CD4-positive, alpha-beta memory T cell (primary cell): Measurements from ENCODE around the gene MSMO1. TPM values are rescaled to one million over a fixed set of nuclear protein-coding genes. Genes with fewer than 3 reads are reported as not detected.

Experiments used
- CTCF ChIA-PET: fragments of 350-600 bp; sonication (Branson Sonifier 250); formaldehyde crosslinking; loops from one replicate; lab custom pipeline; 2021; ENCODE audit warnings: inconsistent platforms; ENCODE audit not compliant: partially characterized antibody; lab: Charles Lee
- POLR2A ChIA-PET: fragments of 350-600 bp; sonication (Branson Sonifier 250); formaldehyde crosslinking; loops from one replicate; lab custom pipeline; 2021; ENCODE audit not compliant: partially characterized antibody; lab: Charles Lee
- DNase-seq, 5 donors: peaks; one replicate each; pipeline versions ENCODE4 v3.0.0 to v3.0.0-alpha.2; 2020 to 2022; ENCODE audit warnings: mixed read lengths in 1 of 5
- H3K27ac ChIP-seq: one replicate; pipeline ENCODE4 v1.7.0; 2013; ENCODE audit warnings: low read depth, low read length
- H3K27me3 ChIP-seq: 2 replicates; pipeline ENCODE4 v1.7.0; 2013; ENCODE audit warnings: mild to moderate bottlenecking, low read length, moderate library complexity; ENCODE audit not compliant: insufficient read depth
- H3K36me3 ChIP-seq: 2 replicates; pipeline ENCODE4 v1.7.0; 2013; ENCODE audit warnings: mild to moderate bottlenecking, low read length, moderate library complexity; ENCODE audit not compliant: insufficient read depth
- H3K4me1 ChIP-seq: 2 replicates; pipeline ENCODE4 v1.7.0; 2013; ENCODE audit warnings: mild to moderate bottlenecking, low read length, moderate library complexity; ENCODE audit not compliant: insufficient read depth
- H3K4me3 ChIP-seq, 2 donors: one replicate each; pipeline ENCODE4 v1.7.0; 2013; ENCODE audit warnings: low read length in 2 of 2, mild to moderate bottlenecking in 1 of 2
- H3K9me3 ChIP-seq, 2 donors: one replicate each; pipeline ENCODE4 v1.7.0; 2013; ENCODE audit warnings: low read length in 2 of 2, control low read depth in 1 of 2; ENCODE audit not compliant: control insufficient read depth in 1 of 2
- H3K27ac Mint-ChIP-seq, 7 donors: one replicate each; pipeline ENCODE4 v1.8.0; 2020 to 2021; ENCODE audit warnings: mixed read lengths in 7 of 7, mild to moderate bottlenecking in 6 of 7, inconsistent platforms in 3 of 7, moderate library complexity in 3 of 7
- H3K27me3 Mint-ChIP-seq, 2 donors: one replicate each; pipeline ENCODE4 v1.8.0; 2020 to 2021; ENCODE audit warnings: mixed read lengths in 2 of 2
- H3K36me3 Mint-ChIP-seq, 2 donors: one replicate each; pipeline ENCODE4 v1.8.0; 2020 to 2021; ENCODE audit warnings: mixed read lengths in 2 of 2, inconsistent platforms in 1 of 2, mild to moderate bottlenecking in 1 of 2
- H3K4me1 Mint-ChIP-seq, 4 donors: one replicate each; pipeline ENCODE4 v1.8.0; 2020 to 2021; ENCODE audit warnings: mixed read lengths in 4 of 4, mild to moderate bottlenecking in 1 of 4
- H3K4me3 Mint-ChIP-seq, 8 donors: one replicate each; pipeline ENCODE4 v1.8.0; 2020 to 2021; ENCODE audit warnings: mixed read lengths in 8 of 8, mild to moderate bottlenecking in 7 of 8, moderate library complexity in 6 of 8, inconsistent platforms in 3 of 8
- H3K9me3 Mint-ChIP-seq, 8 donors: one replicate each; pipeline ENCODE4 v1.8.0; 2020 to 2021; ENCODE audit warnings: mixed read lengths in 8 of 8, mild to moderate bottlenecking in 5 of 8, inconsistent platforms in 3 of 8, moderate library complexity in 1 of 8
- intact Hi-C: fragments of 100-400 bp; cut with micrococcal nuclease; formaldehyde crosslinking; loops from one replicate; pipeline ENCODE4 v1.15.1; 2023
- microRNA-seq: library from miRNA; unstranded; fragments of <30 nt; microRNA quantifications from one replicate; pipeline ENCODE4 v1.2.0, GENCODE V29; 2021; ENCODE audit warnings: borderline replicate concordance, borderline number of aligned reads, borderline microRNAs expressed, mixed read lengths
- polyA plus RNA-seq, 2 donors: library from polyadenylated mRNA; unstranded; fragments of 300-500 nt; fragmentation: Illumina TruSeq; gene quantifications; one replicate each; pipeline ENCODE4 v1.2.3, GENCODE V29; 2021
- total RNA-seq, 2 experiments: library from RNA; stranded (reverse); gene quantifications; one replicate each; pipeline ENCODE4 v1.2.3, GENCODE V29; 2021

Gene MSMO1
- total and polyA plus RNA-seq, 4 experiments from 2014 or later = 24.4 to 34.0 (median 26.6) TPM

GRCh38 chr4:165386328-165386727 lies 58.9 kb downstream of the MSMO1 start:
- Histone ChIP-seq H3K27ac (no peak overlapping the region), H3K4me1 (no peaks in the 10 kb centered on the region), H3K36me3 (no peaks in the 10 kb centered on the region), H3K9me3 (no peaks in the 10 kb centered on the region), H3K4me3 (no peak overlapping the region), H3K27me3 (peaks cover 5% of the 10 kb centered on the region)
- Mint-ChIP-seq H3K27me3 (peaks cover 12 to 33% of the 10 kb centered on the region in 2 donors), H3K36me3 (no peaks in the 10 kb centered on the region), H3K9me3 (no peaks in the 10 kb centered on the region), H3K4me3 (no peak overlapping the region), H3K27ac (no peak overlapping the region), H3K4me1 (no peaks in the 10 kb centered on the region)
- intact Hi-C loops = no loop called here
- CTCF ChIA-PET = interaction anchor here (1.0 to 1.4 kb wide), 2 partner anchors 10 to 68 kb away, joined by 3 to 4 read pairs; no protein-coding TSS in a partner anchor
- DNase-seq = no peak
- POLR2A ChIA-PET = no interaction called here

DNA sequence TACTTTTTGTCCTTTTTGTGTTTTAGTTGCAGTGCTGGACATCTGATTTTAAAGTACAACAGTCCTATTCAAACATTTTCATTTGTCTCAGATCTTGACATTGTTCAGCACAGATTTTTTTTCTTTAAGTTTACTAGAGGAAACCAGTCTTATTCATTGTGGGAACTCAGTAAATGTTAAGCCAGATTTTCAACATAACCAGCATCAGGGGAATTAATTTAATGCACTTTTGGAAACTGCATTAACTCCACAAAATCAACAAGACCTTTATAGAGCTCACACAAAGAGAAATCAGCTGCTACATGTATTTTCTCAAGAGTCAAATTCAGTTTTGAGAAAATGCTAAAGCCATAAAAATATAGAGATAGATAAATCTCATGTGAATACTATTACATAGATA lies 61.3 kb downstream of the MSMO1 start:
- DNase-seq = no peak
- Histone ChIP-seq H3K4me1 (no peaks in the 10 kb centered on the region), H3K27me3 (peaks cover 5% of the 10 kb centered on the region), H3K36me3 (no peaks in the 10 kb centered on the region), H3K27ac (no peak overlapping the region), H3K4me3 (no peak overlapping the region), H3K9me3 (no peaks in the 10 kb centered on the region)
- Mint-ChIP-seq H3K27me3 (peaks cover 11 to 24% of the 10 kb centered on the region in 2 donors), H3K36me3 (no peaks in the 10 kb centered on the region), H3K4me1 (no peaks in the 10 kb centered on the region), H3K9me3 (no peaks in the 10 kb centered on the region), H3K27ac (no peak overlapping the region), H3K4me3 (no peak overlapping the region)
- intact Hi-C loops = no loop called here
- ChIA-PET CTCF (no interaction called here), POLR2A (no interaction called here)

Small RNAs within 50 kb of the gene (microRNA-seq; reads per million reads assigned to microRNA genes)
- not detected for gene MIR578

Other genes starting within 250 kb of the MSMO1 start
- gene TMEM192, start 214.8 kb upstream of the MSMO1 start, total RNA-seq = 10 to 100 TPM; 11.5 to 11.6 TPM
- gene TMEM192, start 214.8 kb upstream of the MSMO1 start, polyA plus RNA-seq = 10 to 100 TPM; 15.7 to 18.7 TPM
- gene KLHL2, start 120.1 kb upstream of the MSMO1 start, total RNA-seq = 10 to 100 TPM; 18.4 to 19.3 TPM
- gene KLHL2, start 120.1 kb upstream of the MSMO1 start, polyA plus RNA-seq = 1 to 10 TPM; 2.1 to 8.2 TPM
- not detected for gene CPE, start 51.3 kb downstream of the MSMO1 start, total RNA-seq
- gene CPE, start 51.3 kb downstream of the MSMO1 start, polyA plus RNA-seq = not detected